OCI-LY1 (cell line): ENCODE results near the gene KCNA3.
"Not testable (repeated sequence)": the region's sequence is repeated elsewhere in the genome, so short reads cannot be mapped to it uniquely, and the experiment has no call there.

Source experiments
- CTCF ChIP-seq: fragments of 200-600 bp; sonication (generic), shearing (Covaris generic); IDR thresholded peaks from 2 replicates; pipeline ENCODE4 v1.5.1; 2017; ENCODE audit warnings: mild to moderate bottlenecking, antibody characterized with exemption, low read length, moderate library complexity, mixed read lengths
- EZH2 ChIP-seq: fragments of 200-600 bp; sonication (generic), shearing (Covaris generic); IDR thresholded peaks from 2 replicates; pipeline ENCODE4 v1.8.0; 2017; ENCODE audit warnings: borderline replicate concordance, mixed run types, mild to moderate bottlenecking, antibody characterized with exemption, low read length, moderate library complexity, mixed read lengths

- TF ChIP-seq CTCF, EZH2: not testable (repeated sequence)
Measured at GRCh38 chr1:110659559-110659958, 15.2 kb downstream of the KCNA3 start.
